Measurements from ENCODE around the gene COQ8B.
"Not testable (repeated sequence)": the region's sequence is repeated elsewhere in the genome, so short reads cannot be mapped to it uniquely, and the experiment has no call there.

Gene COQ8B

GRCh38 chr19:40741527-40742390 is 25.1 kb upstream of the COQ8B start:
- no peak for DNase-seq

DNA sequence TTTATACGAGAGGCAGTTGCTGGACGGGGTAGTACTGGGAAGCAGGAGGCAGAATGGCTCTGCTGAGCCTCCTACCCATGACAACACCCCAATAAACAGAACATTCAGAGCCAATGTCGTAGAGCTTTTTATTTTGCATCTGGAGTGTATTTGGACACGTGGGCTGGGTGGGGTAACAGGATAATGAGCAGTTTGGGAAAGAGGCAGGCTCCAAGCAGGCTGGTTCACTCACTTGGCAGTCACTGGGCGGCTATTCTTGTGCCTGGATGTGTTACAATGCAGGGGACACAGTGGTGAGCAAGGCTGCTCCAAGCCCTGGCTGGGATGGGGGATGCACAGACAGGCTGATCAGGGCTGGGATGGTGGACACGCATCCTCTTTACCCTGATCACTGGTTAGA is 24.1 kb upstream of the COQ8B start:
- no peak for DNase-seq

- no peak for DNase-seq
Measured at GRCh38 chr19:40739871-40740703, 23.4 kb upstream of the COQ8B start.

GRCh38 chr19:40739030-40739839 is 22.5 kb upstream of the COQ8B start:
- DNase-seq, result no peak

GRCh38 chr19:40737102-40737644 is 20.5 kb upstream of the COQ8B start:
- no peak for DNase-seq

DNA sequence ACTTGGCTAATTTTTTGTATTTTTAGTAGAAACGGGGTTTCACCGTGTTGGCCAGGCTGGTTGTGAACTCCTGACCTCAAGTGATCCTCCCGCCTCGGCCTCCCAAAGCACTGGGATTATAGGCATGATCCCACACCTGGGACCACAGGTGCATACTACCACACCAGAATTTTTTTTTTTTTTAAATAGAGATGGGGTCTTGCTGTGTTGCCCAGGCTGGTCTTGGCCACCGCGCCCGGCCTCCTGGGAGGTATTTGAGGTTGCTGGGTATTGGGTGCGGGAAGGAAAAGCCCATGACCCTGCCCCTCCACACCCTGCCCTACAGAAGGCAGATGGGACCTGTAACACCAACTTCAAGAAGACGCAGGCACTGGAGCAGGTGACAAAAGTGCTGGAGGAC is 20.0 kb upstream of the COQ8B start:
- DNase-seq, result no peak

DNA sequence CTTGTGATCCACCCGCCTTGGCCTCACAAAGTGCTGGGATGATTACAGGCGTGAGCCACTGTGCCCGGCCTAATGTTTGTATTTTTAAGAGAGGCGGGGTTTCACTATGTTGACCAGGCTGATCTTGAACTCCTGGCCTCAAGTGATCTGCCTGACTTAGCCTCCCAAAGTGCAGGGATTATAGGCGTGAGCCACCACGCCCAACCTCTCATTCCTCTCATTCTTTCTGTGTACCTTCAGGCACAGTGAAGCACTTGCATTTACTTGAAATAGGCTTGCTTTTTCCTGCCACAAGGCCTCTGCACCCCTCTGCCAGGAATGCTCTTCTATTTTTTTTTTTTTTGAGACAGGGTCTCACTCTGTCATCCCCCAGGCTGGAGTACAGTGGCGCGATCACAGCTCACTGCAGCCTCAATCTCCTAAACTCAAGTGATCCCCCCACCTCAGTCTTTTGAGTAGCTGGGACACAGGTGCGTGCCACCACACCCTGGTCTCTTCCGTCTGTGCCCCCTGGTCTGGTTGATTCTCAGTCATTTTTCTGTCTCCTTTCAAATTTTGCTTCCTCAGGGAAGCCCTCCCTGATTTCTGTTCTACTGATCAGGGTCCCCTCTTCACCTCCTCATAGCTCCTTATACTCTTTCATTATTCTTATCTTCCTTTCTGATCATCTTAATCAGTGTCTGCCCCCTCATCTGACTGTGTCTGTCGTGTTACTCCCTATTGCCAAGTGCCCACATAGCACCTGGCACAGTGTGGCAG is 18.5 kb upstream of the COQ8B start:
- DNase-seq, result no peak

DNA sequence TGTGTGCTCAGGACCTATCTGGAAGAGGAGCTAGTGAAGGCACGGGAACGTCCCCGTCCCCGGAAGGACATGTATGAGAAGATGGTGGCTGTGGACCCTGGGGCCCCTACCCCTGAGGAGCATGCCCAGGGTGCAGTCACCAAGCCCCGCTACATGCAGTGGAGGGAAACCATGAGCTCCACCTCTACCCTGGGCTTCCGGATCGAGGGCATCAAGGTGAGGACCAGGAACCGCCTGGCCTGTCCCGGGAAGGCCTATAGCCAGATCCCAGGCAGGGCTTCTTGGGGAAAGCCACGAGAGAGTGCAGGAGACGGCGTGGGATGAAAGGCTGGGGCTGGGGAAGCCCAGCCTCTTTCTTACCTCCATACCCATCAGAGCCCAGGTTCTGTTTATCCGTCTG is 16.5 kb upstream of the COQ8B start:
- no peak for DNase-seq

DNA sequence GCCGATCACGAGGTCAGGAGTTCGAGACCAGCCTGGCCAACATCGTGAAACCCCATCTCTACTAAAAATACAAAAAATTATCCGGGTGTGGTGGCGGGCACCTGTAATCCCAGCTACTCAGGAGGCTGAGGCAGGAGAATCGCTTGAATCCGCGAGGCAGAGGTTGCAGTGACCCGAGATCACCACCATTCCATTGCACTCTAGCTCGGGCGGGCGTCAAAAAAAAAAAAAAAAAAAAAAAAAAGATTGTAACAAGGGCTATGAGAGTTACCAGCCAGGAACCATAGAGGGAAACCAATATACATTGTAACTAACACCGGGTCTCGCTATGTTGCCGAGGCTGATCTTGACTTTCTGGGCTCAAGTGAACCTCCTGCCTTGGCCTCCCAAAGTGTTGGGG is 15.6 kb upstream of the COQ8B start:
- not testable (repeated sequence) for DNase-seq

GRCh38 chr19:40730065-40730464 is 13.4 kb upstream of the COQ8B start:
- DNase-seq, result not testable (repeated sequence)

DNA sequence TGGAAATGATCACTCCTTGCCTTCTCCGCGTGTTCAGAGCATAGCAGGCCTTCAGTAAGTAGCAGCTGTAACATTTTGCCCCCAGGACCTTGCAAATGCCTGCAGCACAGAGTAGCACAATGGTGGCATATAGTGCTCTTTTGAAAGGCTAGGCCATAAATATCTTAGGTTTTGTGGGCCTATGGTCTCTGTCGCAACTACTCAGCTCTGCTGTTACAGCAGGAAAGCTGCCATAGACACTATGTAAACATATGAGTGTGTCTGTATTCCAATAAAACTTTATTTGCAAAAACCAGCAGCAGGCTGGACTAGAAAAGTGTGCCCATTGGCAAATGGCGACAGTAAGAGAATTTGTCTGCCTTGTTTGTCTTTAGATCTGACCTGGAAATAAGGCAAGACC is 9.6 kb upstream of the COQ8B start:
- DNase-seq, result no peak

- no peak for DNase-seq
Measured at GRCh38 chr19:40724855-40725254, 8.2 kb upstream of the COQ8B start.

DNA sequence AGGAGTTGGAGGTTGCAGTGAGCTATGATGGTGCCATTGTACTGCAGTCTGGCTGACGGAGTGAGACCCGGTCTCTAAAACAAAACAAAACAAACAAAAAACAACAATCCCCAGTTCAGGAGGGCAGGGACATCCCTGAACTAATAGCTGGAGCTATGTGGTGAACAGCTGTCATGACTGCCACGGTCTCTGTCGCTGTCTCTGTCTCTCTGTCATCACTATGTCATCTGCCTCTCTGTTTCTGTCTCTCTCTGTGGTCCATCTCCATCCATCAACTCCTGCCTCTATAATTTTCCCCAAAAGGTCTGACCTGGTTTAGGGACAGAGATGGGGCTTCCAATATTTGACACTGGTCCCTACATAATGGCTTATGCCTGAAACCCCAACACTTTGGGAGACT is 7.6 kb upstream of the COQ8B start:
- no peak for DNase-seq

DNA sequence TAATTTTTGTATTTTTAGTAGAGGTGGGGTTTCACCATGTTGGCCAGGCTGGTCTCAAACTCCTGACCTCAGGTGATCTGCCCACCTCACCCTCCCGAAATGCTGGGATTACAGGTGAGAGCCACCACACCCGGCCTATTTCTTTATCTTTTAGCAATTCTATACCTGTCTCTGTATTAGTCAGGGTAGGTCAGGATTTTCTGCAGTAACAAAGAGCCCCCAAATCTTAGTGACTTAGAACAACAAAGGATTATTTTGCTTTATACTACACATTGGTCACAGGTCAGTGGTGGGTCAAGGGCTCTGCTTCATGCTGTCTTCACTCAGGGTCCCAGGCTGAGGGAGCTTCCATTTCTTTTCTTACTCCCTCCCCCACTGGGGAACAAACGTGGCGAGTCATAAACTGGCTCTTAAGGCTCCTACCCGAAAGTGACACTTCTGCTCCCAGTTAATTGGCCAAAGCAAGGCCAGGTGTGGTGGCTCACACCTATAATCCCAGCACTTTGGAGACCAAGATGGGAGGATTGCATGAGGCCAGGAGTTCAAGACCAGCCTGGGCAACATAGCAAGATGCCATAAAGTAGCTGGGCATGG is 7.1 kb upstream of the COQ8B start:
- DNase-seq, result no peak

DNA sequence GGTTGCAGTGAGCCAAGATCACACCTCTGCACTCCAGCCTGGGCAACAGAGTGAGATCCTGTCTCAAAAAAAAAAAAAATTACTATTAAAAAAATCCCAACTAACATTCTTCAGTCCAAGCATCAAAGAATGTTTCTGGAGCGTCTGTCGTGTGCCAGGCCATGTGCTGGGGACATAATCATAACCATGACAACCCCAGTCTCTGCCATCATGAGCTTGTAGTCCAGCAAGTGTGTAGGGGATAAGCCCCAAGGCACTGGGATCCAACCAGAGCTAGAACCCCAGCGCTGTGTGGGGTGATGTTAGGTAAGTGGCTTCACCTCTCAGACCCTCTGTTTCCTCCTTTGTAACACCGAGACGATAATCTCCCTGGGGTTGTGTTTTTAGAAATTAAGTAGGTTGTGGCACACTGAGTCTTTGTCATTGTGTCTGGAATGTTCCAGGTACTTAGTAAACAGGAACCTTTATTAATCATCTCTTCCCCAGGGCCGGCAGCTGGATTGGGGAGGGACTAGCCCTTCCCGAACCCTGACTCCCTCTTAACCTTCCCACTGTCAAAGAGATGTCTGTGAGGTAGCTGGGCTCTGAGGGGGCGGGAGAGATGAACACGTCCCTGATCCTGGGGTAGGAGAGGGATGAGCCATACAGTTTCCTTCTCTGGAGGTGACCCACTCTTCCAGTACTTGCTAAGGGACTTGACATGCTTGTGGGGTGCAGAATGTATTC is 5.4 kb upstream of the COQ8B start:
- DNase-seq, result no peak

GRCh38 chr19:40721140-40721486 is 4.4 kb upstream of the COQ8B start:
- no peak for DNase-seq

DNA sequence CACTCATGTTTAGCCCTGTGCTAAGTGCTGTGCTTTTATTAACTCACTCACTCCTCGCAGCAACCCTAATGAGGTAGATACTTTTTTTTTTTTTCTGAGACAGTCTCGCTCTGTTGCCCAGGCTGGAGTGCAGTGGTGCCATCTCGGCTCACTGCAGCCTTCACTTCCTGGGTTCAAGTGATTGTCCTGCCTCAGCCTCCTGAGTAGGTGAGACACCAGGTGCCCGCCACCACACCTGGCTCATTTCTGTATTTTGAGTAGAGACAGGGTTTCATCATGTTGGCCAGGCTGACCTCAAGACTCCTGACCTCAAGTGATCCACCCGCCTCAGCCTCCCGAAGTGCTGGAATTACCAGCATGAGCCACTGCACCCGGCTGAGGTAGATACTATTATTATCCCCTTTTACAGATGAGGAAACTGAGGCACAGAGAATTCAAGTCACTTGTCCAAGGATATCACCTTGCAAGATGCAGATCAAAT is 2.8 kb upstream of the COQ8B start:
- DNase-seq, result no peak

DNA sequence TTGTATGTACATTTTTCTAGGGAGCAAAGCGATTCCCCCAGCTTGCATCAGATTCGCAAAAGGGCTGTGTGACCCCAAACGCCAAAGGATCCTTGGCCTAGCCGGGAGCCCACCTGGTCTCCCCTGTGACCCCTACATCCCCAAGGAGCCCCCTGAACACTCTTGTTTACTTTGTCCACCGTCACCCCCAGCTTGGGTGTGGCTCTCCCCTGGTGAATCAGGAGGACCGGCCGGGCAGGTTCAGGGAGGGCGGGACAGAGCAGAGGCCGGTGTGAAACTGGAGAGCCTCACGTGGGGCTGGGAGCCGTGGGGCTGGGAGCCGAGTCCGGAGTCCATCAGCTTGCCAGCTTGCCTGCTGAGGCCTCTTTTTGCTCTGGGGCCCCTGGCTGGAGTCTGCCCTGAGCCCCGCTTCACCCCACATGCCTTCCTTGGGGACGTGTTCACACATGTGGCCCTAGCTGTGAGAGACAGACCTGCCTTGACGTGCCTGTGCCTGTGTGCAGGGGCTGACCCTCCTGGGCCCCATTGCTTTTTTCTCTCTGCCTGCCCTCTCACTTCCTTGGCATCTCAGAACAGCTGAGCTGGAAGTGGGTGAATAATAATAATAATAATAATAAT is 2.2 kb upstream of the COQ8B start:
- no peak for DNase-seq

DNA sequence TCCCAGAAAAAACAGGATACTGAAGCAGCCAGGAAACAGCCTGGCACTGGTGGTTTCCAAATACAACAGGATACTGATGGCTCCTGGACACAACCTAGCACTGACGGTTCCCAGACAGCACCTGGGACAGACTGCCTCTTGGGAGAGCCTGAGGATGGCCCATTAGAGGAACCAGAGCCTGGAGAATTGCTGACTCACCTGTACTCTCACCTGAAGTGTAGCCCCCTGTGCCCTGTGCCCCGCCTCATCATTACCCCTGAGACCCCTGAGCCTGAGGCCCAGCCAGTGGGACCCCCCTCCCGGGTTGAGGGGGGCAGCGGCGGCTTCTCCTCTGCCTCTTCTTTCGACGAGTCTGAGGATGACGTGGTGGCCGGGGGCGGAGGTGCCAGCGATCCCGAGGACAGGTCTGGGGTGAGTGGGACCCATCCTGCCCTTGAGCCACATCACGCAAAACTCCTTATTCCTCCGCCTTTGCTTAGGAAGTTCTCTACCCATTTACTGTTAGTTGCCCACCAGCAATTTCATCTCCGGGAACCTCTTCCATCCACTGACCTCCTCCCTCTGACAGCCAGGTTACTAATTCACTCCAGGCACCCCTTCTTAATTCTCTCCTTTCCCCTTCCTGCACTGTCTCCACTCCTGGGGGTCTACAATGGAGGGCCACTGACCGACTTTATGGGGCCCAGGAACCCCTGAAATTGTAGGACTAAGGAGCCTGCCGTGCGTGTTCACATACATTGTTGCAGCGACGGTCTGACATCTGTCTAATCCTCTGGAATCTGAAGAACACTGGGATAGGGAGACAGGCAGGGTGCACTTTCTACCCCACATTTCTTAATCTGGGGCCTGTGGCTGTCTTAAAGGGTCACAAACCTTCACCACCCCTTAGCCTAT is 1.4 kb upstream of the COQ8B start:
- DNase-seq, result no peak
